ENCODE data around the gene USH2A.

Gene USH2A

DNA sequence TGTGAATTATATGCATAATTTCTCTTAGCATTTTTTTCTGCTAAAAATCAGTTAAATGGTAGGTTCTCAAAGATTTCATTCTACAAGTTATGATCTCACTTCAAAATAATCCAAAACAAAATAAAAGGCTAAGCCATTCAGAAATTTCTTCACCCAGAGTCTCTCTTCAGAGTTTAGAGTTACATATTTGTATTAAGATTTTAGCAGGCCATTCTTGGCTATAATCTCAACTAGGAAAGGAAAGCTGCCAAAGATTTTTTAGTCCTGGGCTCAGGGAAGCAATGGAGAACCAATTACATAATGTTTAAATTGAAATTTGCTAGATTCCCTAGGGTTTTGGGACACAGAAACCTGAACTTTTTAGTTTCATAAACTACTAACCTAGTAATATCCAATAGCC lies 245.0 kb downstream of the USH2A start:
- no peaks in the 10 kb centered on the region for H3K4me1 ChIP-seq (ENCODE audit: insufficient read depth, low read length, poor library complexity, severe bottlenecking)
- H3K79me2 ChIP-seq (ENCODE audit: insufficient read depth, low read length), result no peaks in the 10 kb centered on the region
- H3K27me3 ChIP-seq (ENCODE audit: insufficient read depth, low read length, poor library complexity, severe bottlenecking), result no peaks in the 10 kb centered on the region
- no peaks in the 10 kb centered on the region for H3F3A ChIP-seq (ENCODE audit: low read depth)
- H2AFZ ChIP-seq (ENCODE audit: low read length), result no peak overlapping the region
- TF ChIP-seq EZH2phosphoT487 (IDR thresholded peaks at IDR 0.05; ENCODE audit: borderline replicate concordance), result no peak
- TF ChIP-seq, protein P1, sequence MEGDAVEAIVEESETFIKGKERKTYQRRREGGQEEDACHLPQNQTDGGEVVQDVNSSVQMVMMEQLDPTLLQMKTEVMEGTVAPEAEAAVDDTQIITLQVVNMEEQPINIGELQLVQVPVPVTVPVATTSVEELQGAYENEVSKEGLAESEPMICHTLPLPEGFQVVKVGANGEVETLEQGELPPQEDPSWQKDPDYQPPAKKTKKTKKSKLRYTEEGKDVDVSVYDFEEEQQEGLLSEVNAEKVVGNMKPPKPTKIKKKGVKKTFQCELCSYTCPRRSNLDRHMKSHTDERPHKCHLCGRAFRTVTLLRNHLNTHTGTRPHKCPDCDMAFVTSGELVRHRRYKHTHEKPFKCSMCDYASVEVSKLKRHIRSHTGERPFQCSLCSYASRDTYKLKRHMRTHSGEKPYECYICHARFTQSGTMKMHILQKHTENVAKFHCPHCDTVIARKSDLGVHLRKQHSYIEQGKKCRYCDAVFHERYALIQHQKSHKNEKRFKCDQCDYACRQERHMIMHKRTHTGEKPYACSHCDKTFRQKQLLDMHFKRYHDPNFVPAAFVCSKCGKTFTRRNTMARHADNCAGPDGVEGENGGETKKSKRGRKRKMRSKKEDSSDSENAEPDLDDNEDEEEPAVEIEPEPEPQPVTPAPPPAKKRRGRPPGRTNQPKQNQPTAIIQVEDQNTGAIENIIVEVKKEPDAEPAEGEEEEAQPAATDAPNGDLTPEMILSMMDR (conservative IDR thresholded peaks at IDR 0.05; ENCODE audit: low read length), result no peak
- H3K4me3 ChIP-seq (ENCODE audit: low read length, poor library complexity, severe bottlenecking), result no peak overlapping the region
- H3K9me3 ChIP-seq (ENCODE audit: insufficient read depth, low read depth, low read length), result no peaks in the 10 kb centered on the region
- H3K9ac ChIP-seq (ENCODE audit: low read depth, low read length, poor library complexity, severe bottlenecking), result no peak overlapping the region
- no peaks in the 10 kb centered on the region for H3K36me3 ChIP-seq (ENCODE audit: insufficient read depth, low read length)
- no peaks in the 10 kb centered on the region for H3K9me2 ChIP-seq (replicated peaks; ENCODE audit: low read depth, low read length)
- H3K4me2 ChIP-seq (ENCODE audit: low read depth, low read length, poor library complexity, severe bottlenecking), result no peak overlapping the region
- no peaks in the 10 kb centered on the region for H4K20me1 ChIP-seq (ENCODE audit: insufficient read depth, low read length, poor library complexity, severe bottlenecking)

DNA sequence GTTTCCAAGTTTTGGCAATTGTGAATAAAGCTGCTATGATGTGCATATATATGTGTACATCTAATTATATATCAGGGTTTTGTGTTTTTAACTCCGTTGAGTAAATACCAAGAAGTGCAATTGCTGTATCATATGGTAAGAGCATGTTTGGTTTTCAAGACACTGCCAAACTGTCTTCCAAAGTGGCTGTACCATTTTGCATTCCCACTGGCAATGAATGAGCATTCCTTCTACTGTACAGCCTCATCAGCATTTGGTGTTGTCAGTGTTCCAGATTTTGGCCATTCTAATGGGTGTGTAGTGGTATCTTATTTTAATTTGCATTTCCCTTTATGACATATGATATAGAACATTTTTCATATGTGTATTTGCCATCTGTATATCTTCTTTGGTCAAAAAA lies 246.3 kb downstream of the USH2A start:
- Histone ChIP-seq H3K4me1 (ENCODE audit: insufficient read depth, low read length, poor library complexity, severe bottlenecking) (no peaks in the 10 kb centered on the region), H3F3A (ENCODE audit: low read depth) (no peaks in the 10 kb centered on the region), H3K9me2 (replicated peaks; ENCODE audit: low read depth, low read length) (no peaks in the 10 kb centered on the region), H3K9ac (ENCODE audit: low read depth, low read length, poor library complexity, severe bottlenecking) (no peak overlapping the region), H3K79me2 (ENCODE audit: insufficient read depth, low read length) (no peaks in the 10 kb centered on the region), H3K27me3 (ENCODE audit: insufficient read depth, low read length, poor library complexity, severe bottlenecking) (no peaks in the 10 kb centered on the region), H3K36me3 (ENCODE audit: insufficient read depth, low read length) (no peaks in the 10 kb centered on the region), H4K20me1 (ENCODE audit: insufficient read depth, low read length, poor library complexity, severe bottlenecking) (no peaks in the 10 kb centered on the region), H2AFZ (ENCODE audit: low read length) (no peak overlapping the region), H3K4me3 (ENCODE audit: low read length, poor library complexity, severe bottlenecking) (no peak overlapping the region), H3K4me2 (ENCODE audit: low read depth, low read length, poor library complexity, severe bottlenecking) (no peak overlapping the region), H3K9me3 (ENCODE audit: insufficient read depth, low read depth, low read length) (no peaks in the 10 kb centered on the region)
- TF ChIP-seq, protein P1 (conservative IDR thresholded peaks at IDR 0.05; ENCODE audit: low read length), result no peak
- TF ChIP-seq EZH2phosphoT487 (IDR thresholded peaks at IDR 0.05; ENCODE audit: borderline replicate concordance), result no peak

DNA sequence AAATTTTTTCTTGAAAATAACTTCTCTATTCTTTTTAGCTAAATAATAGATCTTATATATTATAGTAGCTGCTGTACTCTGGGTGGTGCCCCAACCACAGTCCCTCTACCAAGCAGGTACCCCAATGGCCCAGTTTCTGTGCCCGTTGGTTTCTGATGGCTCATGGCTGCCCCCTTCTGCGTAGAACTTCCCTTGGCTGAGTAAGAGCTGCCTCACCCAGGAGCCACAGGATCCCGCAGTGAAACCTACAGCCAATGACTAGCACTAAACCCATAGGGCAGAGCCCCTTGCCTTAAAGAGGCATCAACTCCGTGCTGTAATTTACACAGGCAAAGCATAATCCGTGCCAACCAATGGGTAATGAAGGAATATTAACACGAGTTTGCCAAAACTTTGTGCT lies 247.5 kb downstream of the USH2A start:
- H3F3A ChIP-seq (ENCODE audit: low read depth), result no peaks in the 10 kb centered on the region
- no peak overlapping the region for H3K4me3 ChIP-seq (ENCODE audit: low read length, poor library complexity, severe bottlenecking)
- H4K20me1 ChIP-seq (ENCODE audit: insufficient read depth, low read length, poor library complexity, severe bottlenecking), result no peaks in the 10 kb centered on the region
- H2AFZ ChIP-seq (ENCODE audit: low read length), result no peak overlapping the region
- H3K4me1 ChIP-seq (ENCODE audit: insufficient read depth, low read length, poor library complexity, severe bottlenecking), result no peaks in the 10 kb centered on the region
- no peaks in the 10 kb centered on the region for H3K27me3 ChIP-seq (ENCODE audit: insufficient read depth, low read length, poor library complexity, severe bottlenecking)
- no peak overlapping the region for H3K9ac ChIP-seq (ENCODE audit: low read depth, low read length, poor library complexity, severe bottlenecking)
- no peaks in the 10 kb centered on the region for H3K79me2 ChIP-seq (ENCODE audit: insufficient read depth, low read length)
- no peak for TF ChIP-seq EZH2phosphoT487 (IDR thresholded peaks at IDR 0.05; ENCODE audit: borderline replicate concordance)
- H3K36me3 ChIP-seq (ENCODE audit: insufficient read depth, low read length), result no peaks in the 10 kb centered on the region
- H3K9me3 ChIP-seq (ENCODE audit: insufficient read depth, low read depth, low read length), result no peaks in the 10 kb centered on the region
- H3K9me2 ChIP-seq (replicated peaks; ENCODE audit: low read depth, low read length), result no peaks in the 10 kb centered on the region
- no peak overlapping the region for H3K4me2 ChIP-seq (ENCODE audit: low read depth, low read length, poor library complexity, severe bottlenecking)

DNA sequence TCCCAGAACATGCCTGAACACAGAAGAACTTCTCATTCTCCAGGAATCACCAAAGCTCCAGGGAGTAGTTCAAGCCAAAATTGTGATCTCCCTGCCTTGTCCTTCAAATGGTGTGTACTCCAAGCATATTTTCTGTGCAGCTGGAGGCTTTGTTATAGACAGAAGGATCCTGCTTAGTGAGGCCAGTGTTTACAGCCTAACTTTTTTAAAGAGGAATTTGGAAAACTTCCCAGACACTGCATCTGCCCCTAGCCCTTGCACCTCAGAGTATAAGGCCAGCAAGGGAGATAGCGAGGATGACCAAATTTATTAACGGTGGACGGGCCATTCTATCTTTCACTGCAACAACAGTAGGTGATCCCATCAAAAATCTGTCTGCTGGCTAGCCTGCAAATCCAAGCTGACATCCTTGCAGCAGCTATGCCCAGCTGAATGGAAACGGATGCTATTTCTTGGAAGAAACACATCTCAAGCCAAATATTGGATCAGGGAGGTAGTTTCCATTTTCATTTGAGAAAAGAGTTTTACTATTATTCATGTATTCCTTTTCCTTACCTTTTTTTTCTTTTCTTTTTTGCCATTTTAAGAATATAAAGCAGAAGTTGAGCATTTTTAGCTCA lies 249.8 kb downstream of the USH2A start:
- no peaks in the 10 kb centered on the region for H3K9me2 ChIP-seq (replicated peaks; ENCODE audit: low read depth, low read length)
- H3K9me3 ChIP-seq (ENCODE audit: insufficient read depth, low read depth, low read length), result no peaks in the 10 kb centered on the region
- no peaks in the 10 kb centered on the region for H4K20me1 ChIP-seq (ENCODE audit: insufficient read depth, low read length, poor library complexity, severe bottlenecking)
- H3K9ac ChIP-seq (ENCODE audit: low read depth, low read length, poor library complexity, severe bottlenecking), result no peak overlapping the region
- H3K4me2 ChIP-seq (ENCODE audit: low read depth, low read length, poor library complexity, severe bottlenecking), result no peak overlapping the region
- no peaks in the 10 kb centered on the region for H3F3A ChIP-seq (ENCODE audit: low read depth)
- no peaks in the 10 kb centered on the region for H3K79me2 ChIP-seq (ENCODE audit: insufficient read depth, low read length)
- no peaks in the 10 kb centered on the region for H3K36me3 ChIP-seq (ENCODE audit: insufficient read depth, low read length)
- H2AFZ ChIP-seq (ENCODE audit: low read length), result no peak overlapping the region
- no peaks in the 10 kb centered on the region for H3K4me1 ChIP-seq (ENCODE audit: insufficient read depth, low read length, poor library complexity, severe bottlenecking)
- no peak for TF ChIP-seq EZH2phosphoT487 (IDR thresholded peaks at IDR 0.05; ENCODE audit: borderline replicate concordance)
- TF ChIP-seq, protein P1 (conservative IDR thresholded peaks at IDR 0.05; ENCODE audit: low read length), result no peak
- no peaks in the 10 kb centered on the region for H3K27me3 ChIP-seq (ENCODE audit: insufficient read depth, low read length, poor library complexity, severe bottlenecking)
- no peak overlapping the region for H3K4me3 ChIP-seq (ENCODE audit: low read length, poor library complexity, severe bottlenecking)
